AG09309 (cell line): Measurements from ENCODE around the gene ATP5PF.
"Not testable (repeated sequence)": the region's sequence is repeated elsewhere in the genome, so short reads cannot be mapped to it uniquely, and the experiment has no call there.

Source experiments
- DNase-seq: peaks from one replicate; pipeline ENCODE4 v3.0.0-alpha.2; 2010; ENCODE audit warnings: low read depth
- H3K4me3 ChIP-seq: 2 replicates; pipeline ENCODE4 v1.5.1; 2011; ENCODE audit warnings: mild to moderate bottlenecking, low read depth, low read length, moderate library complexity; ENCODE audit not compliant: control insufficient read depth
- TF ChIP-seq, protein P1 (sequence below): IDR thresholded peaks from 2 replicates; pipeline ENCODE4 v1.5.1; 2011; ENCODE audit warnings: mild to moderate bottlenecking, low read depth, low read length, inconsistent platforms; ENCODE audit not compliant: insufficient read depth, control insufficient read depth; ENCODE audit errors: missing control alignments

Gene ATP5PF

GRCh38 chr21:25708467-25709065 lies 26.1 kb downstream of the ATP5PF start:
- TF ChIP-seq, protein P1, sequence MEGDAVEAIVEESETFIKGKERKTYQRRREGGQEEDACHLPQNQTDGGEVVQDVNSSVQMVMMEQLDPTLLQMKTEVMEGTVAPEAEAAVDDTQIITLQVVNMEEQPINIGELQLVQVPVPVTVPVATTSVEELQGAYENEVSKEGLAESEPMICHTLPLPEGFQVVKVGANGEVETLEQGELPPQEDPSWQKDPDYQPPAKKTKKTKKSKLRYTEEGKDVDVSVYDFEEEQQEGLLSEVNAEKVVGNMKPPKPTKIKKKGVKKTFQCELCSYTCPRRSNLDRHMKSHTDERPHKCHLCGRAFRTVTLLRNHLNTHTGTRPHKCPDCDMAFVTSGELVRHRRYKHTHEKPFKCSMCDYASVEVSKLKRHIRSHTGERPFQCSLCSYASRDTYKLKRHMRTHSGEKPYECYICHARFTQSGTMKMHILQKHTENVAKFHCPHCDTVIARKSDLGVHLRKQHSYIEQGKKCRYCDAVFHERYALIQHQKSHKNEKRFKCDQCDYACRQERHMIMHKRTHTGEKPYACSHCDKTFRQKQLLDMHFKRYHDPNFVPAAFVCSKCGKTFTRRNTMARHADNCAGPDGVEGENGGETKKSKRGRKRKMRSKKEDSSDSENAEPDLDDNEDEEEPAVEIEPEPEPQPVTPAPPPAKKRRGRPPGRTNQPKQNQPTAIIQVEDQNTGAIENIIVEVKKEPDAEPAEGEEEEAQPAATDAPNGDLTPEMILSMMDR = peak; percentile 68
- no peak overlapping the region for H3K4me3 ChIP-seq
- peak; percentile 14 for DNase-seq

GRCh38 chr21:25701529-25701928 lies 33.2 kb downstream of the ATP5PF start:
- no peak for DNase-seq
- TF ChIP-seq, protein P1 = no peak

DNA sequence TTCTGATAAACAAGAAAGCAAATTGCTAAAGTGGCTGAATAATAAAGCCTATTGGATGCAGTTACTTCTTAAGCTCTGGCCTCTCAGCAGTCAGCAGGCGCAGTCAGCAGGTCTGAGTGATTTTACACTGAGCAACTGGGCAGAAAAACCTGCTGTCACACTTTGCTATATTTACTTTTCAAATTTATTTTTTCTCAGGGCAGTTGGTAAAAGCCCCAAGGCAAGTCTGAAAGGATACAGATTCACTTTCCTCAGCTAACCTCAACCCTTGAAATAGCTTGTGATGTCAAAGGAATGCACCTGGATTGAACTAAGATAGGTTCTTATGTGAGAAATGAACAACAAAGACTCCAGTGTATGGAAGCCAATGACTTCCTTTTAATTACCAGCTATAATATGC lies 34.0 kb downstream of the ATP5PF start:
- TF ChIP-seq, protein P1 = no peak
- H3K4me3 ChIP-seq = no peak overlapping the region
- no peak for DNase-seq

More at GRCh38 chr21:25701529-25701928, 33.2 kb downstream of the ATP5PF start:
- H3K4me3 ChIP-seq = no peak overlapping the region

- not testable (repeated sequence) for H3K4me3 ChIP-seq, DNase-seq
Observed at GRCh38 chr21:25695461-25695860, 39.2 kb downstream of the ATP5PF start.

GRCh38 chr21:25691976-25692375 lies 42.7 kb downstream of the ATP5PF start:
- H3K4me3 ChIP-seq = no peak overlapping the region
- TF ChIP-seq, protein P1 = no peak
- DNase-seq = no peak

DNA sequence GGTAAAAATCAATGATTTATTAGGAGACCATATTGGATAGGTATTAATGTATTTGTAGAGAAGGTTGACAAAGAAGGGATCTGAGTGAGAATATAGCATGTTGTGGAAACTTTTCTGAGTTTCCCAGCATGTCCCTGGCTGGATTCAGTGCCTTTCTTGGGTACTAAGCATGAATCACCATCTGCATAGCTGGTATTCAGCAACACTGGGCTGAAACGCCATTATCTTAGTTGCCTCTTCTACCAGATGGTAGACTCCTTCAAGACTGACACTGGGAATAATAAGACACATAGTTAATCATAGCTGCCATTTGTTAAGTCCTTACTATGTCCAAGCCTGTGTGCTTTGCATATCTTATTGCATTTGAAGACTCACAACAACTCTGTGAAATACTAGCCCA lies 45.5 kb downstream of the ATP5PF start:
- TF ChIP-seq, protein P1 = no peak
- no peak for DNase-seq
- H3K4me3 ChIP-seq = no peak overlapping the region

GRCh38 chr21:25688275-25689155 lies 46.2 kb downstream of the ATP5PF start:
- TF ChIP-seq, protein P1 = no peak
- no peak overlapping the region for H3K4me3 ChIP-seq
- DNase-seq = no peak
